HCT116 (cell line): ENCODE results near the gene SLC14A1.

Experiments
- POLR2A ChIP-seq: IDR thresholded peaks from 2 replicates; pipeline ENCODE4 v1.7.0; 2011; ENCODE audit warnings: borderline replicate concordance; ENCODE audit not compliant: insufficient read depth, insufficient read length; ENCODE audit errors: extremely low read depth
- POLR2AphosphoS5 ChIP-seq: IDR thresholded peaks from 2 replicates; pipeline ENCODE4 v1.6.1; 2011; ENCODE audit warnings: mild to moderate bottlenecking, low read depth, low read length, moderate library complexity

- TF ChIP-seq POLR2AphosphoS5 (no peak), POLR2A (no peak)
Measured at GRCh38 chr18:45712061-45712460, 11.9 kb upstream of the SLC14A1 start.
